ENCODE measurements around the gene MVB12A.

DNA sequence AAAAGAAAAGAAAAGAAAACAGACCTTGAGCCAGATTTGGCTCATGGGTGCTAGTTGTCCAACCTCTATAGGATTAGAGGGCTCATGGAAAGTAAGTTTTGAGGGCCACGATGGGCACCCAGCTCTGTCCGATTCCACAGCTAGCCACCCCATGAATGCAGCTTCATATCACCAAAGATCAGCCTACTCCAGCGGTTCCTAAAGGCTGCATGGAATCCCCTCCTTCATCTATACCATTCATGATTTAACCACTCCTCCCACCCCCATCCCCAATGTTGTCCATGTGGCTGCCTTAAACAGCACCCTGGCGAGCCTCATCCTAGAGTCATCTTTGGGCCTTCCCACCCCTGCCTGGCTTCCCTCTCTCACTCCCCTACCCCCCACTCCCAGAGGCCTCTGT, 2.1 kb downstream of the MVB12A start:
- TF ChIP-seq, protein P1, sequence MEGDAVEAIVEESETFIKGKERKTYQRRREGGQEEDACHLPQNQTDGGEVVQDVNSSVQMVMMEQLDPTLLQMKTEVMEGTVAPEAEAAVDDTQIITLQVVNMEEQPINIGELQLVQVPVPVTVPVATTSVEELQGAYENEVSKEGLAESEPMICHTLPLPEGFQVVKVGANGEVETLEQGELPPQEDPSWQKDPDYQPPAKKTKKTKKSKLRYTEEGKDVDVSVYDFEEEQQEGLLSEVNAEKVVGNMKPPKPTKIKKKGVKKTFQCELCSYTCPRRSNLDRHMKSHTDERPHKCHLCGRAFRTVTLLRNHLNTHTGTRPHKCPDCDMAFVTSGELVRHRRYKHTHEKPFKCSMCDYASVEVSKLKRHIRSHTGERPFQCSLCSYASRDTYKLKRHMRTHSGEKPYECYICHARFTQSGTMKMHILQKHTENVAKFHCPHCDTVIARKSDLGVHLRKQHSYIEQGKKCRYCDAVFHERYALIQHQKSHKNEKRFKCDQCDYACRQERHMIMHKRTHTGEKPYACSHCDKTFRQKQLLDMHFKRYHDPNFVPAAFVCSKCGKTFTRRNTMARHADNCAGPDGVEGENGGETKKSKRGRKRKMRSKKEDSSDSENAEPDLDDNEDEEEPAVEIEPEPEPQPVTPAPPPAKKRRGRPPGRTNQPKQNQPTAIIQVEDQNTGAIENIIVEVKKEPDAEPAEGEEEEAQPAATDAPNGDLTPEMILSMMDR (IDR thresholded peaks at IDR 0.05): no peak
- no peak for TF ChIP-seq EP300 (IDR thresholded peaks at IDR 0.05)
- TF ChIP-seq POLR2AphosphoS5 (IDR thresholded peaks at IDR 0.05): no peak
- TF ChIP-seq POLR2A (IDR thresholded peaks at IDR 0.05): no peak
